ENCODE measurements around the gene GTPBP2.

GTPBP2 gene

GRCh38 chr6:43627008-43627825 lies 1.8 kb downstream of the GTPBP2 start:
- peaks cover 15% of the 10 kb centered on the region for H3K79me1 ChIP-seq (ENCODE audit: low read length)
- peak overlapping the region; percentile 15 for H2BK120ac ChIP-seq (ENCODE audit: insufficient read depth, low read length, poor library complexity)
- H3K9ac ChIP-seq (ENCODE audit: low read length): no peak overlapping the region
- H3K4me2 ChIP-seq (ENCODE audit: low read length): no peak overlapping the region
- peak overlapping the region; percentile 7 for H4K8ac ChIP-seq (ENCODE audit: low read depth, low read length)
- peak; percentile 70 to 79 for DNase-seq
- no peak overlapping the region for H4K91ac ChIP-seq (ENCODE audit: low read depth, low read length)
- H3K14ac ChIP-seq (ENCODE audit: low read length): no peak overlapping the region
- no peak overlapping the region for H3K23ac ChIP-seq (ENCODE audit: low read length)
- no peaks in the 10 kb centered on the region for H3K27me3 ChIP-seq (ENCODE audit: insufficient read depth, low read length)
- peak overlapping the region; percentile 19 for H3K18ac ChIP-seq (ENCODE audit: low read length)
- peak overlapping the region; percentile 15 for H3K4ac ChIP-seq (ENCODE audit: low read depth, low read length)
- peaks cover 12% of the 10 kb centered on the region for H3K79me2 ChIP-seq (ENCODE audit: control insufficient read depth, insufficient read depth, low read length, poor library complexity)
- H3K4me1 ChIP-seq (ENCODE audit: control insufficient read depth in 1 of 2, insufficient read depth in 2 of 2, low read length in 2 of 2): peaks cover 4 to 16% of the 10 kb centered on the region in 2 experiments
- peaks cover 34 to 38% of the 10 kb centered on the region in 2 experiments for H3K36me3 ChIP-seq (ENCODE audit: control insufficient read depth in 1 of 2, insufficient read depth in 2 of 2, low read length in 2 of 2)
- no peak overlapping the region for H2AK5ac ChIP-seq (ENCODE audit: low read length)
- H2BK5ac ChIP-seq (ENCODE audit: low read depth, low read length, poor library complexity): peak overlapping the region; percentile 11
- no peak overlapping the region for H2BK12ac ChIP-seq (ENCODE audit: low read length)
- no peak overlapping the region for H2AFZ ChIP-seq (ENCODE audit: insufficient read depth, low read length, poor library complexity)
- no peaks in the 10 kb centered on the region for H3K9me3 ChIP-seq (ENCODE audit: insufficient read depth, low read depth, low read length)
- no peak overlapping the region for H4K12ac ChIP-seq (ENCODE audit: low read depth, low read length)
- no CpG with 5 or more reads among the region's 5 CpGs for WGBS (ENCODE audit: extremely low coverage, insufficient coverage, insufficient read length)
- H3K4me3 ChIP-seq (ENCODE audit: low read depth, low read length): no peak overlapping the region
- H3K27ac ChIP-seq (ENCODE audit: low read depth, low read length): no peak overlapping the region

GRCh38 chr6:43625393-43625992 lies 3.6 kb downstream of the GTPBP2 start:
- Histone ChIP-seq H3K27me3 (ENCODE audit: insufficient read depth, low read length) (no peaks in the 10 kb centered on the region), H3K14ac (ENCODE audit: low read length) (no peak overlapping the region), H3K79me2 (ENCODE audit: control insufficient read depth, insufficient read depth, low read length, poor library complexity) (peaks cover 12% of the 10 kb centered on the region), H3K79me1 (ENCODE audit: low read length) (peaks cover 15% of the 10 kb centered on the region), H3K4ac (ENCODE audit: low read depth, low read length) (no peak overlapping the region), H3K9ac (ENCODE audit: low read length) (no peak overlapping the region), H2AK5ac (ENCODE audit: low read length) (no peak overlapping the region), H3K23ac (ENCODE audit: low read length) (no peak overlapping the region), H3K4me3 (ENCODE audit: low read depth, low read length) (no peak overlapping the region), H2AFZ (ENCODE audit: insufficient read depth, low read length, poor library complexity) (no peak overlapping the region), H3K4me1 (ENCODE audit: control insufficient read depth in 1 of 2, insufficient read depth in 2 of 2, low read length in 2 of 2) (peaks cover 0 to 13% of the 10 kb centered on the region in 2 experiments), H2BK12ac (ENCODE audit: low read length) (no peak overlapping the region), H4K8ac (ENCODE audit: low read depth, low read length) (no peak overlapping the region), H3K36me3 (ENCODE audit: control insufficient read depth in 1 of 2, insufficient read depth in 2 of 2, low read length in 2 of 2) (peaks cover 49 to 54% of the 10 kb centered on the region in 2 experiments), H3K4me2 (ENCODE audit: low read length) (no peak overlapping the region), H4K91ac (ENCODE audit: low read depth, low read length) (no peak overlapping the region), H4K12ac (ENCODE audit: low read depth, low read length) (no peak overlapping the region), H3K18ac (ENCODE audit: low read length) (no peak overlapping the region), H3K9me3 (ENCODE audit: insufficient read depth, low read depth, low read length) (no peaks in the 10 kb centered on the region), H2BK120ac (ENCODE audit: insufficient read depth, low read length, poor library complexity) (no peak overlapping the region), H2BK5ac (ENCODE audit: low read depth, low read length, poor library complexity) (no peak overlapping the region), H3K27ac (ENCODE audit: low read depth, low read length) (no peak overlapping the region)
- DNase-seq: no peak
- WGBS (ENCODE audit: extremely low coverage, insufficient coverage, insufficient read length): no CpG with 5 or more reads among the region's 16 CpGs

GRCh38 chr6:43624786-43625288 lies 4.2 kb downstream of the GTPBP2 start:
- H3K9me3 ChIP-seq (ENCODE audit: insufficient read depth, low read depth, low read length): no peaks in the 10 kb centered on the region
- H2BK5ac ChIP-seq (ENCODE audit: low read depth, low read length, poor library complexity): no peak overlapping the region
- H3K23ac ChIP-seq (ENCODE audit: low read length): no peak overlapping the region
- H3K18ac ChIP-seq (ENCODE audit: low read length): no peak overlapping the region
- H3K36me3 ChIP-seq (ENCODE audit: control insufficient read depth in 1 of 2, insufficient read depth in 2 of 2, low read length in 2 of 2): peaks cover 49 to 58% of the 10 kb centered on the region in 2 experiments
- no peak overlapping the region for H3K4ac ChIP-seq (ENCODE audit: low read depth, low read length)
- no peak overlapping the region for H3K4me3 ChIP-seq (ENCODE audit: low read depth, low read length)
- WGBS (ENCODE audit: extremely low coverage, insufficient coverage, insufficient read length): no CpG with 5 or more reads among the region's 7 CpGs
- no peak overlapping the region for H3K4me2 ChIP-seq (ENCODE audit: low read length)
- H3K9ac ChIP-seq (ENCODE audit: low read length): no peak overlapping the region
- no peak overlapping the region for H2BK12ac ChIP-seq (ENCODE audit: low read length)
- no peak overlapping the region for H3K27ac ChIP-seq (ENCODE audit: low read depth, low read length)
- DNase-seq: no peak
- H4K91ac ChIP-seq (ENCODE audit: low read depth, low read length): no peak overlapping the region
- no peak overlapping the region for H2AFZ ChIP-seq (ENCODE audit: insufficient read depth, low read length, poor library complexity)
- no peaks in the 10 kb centered on the region for H3K27me3 ChIP-seq (ENCODE audit: insufficient read depth, low read length)
- H2BK120ac ChIP-seq (ENCODE audit: insufficient read depth, low read length, poor library complexity): no peak overlapping the region
- peaks cover 0 to 9% of the 10 kb centered on the region in 2 experiments for H3K4me1 ChIP-seq (ENCODE audit: control insufficient read depth in 1 of 2, insufficient read depth in 2 of 2, low read length in 2 of 2)
- H4K12ac ChIP-seq (ENCODE audit: low read depth, low read length): no peak overlapping the region
- H4K8ac ChIP-seq (ENCODE audit: low read depth, low read length): no peak overlapping the region
- no peak overlapping the region for H3K14ac ChIP-seq (ENCODE audit: low read length)
- H2AK5ac ChIP-seq (ENCODE audit: low read length): no peak overlapping the region
- H3K79me1 ChIP-seq (ENCODE audit: low read length): peaks cover 12% of the 10 kb centered on the region
- peaks cover 12% of the 10 kb centered on the region for H3K79me2 ChIP-seq (ENCODE audit: control insufficient read depth, insufficient read depth, low read length, poor library complexity)

- Histone ChIP-seq H3K9me3 (ENCODE audit: insufficient read depth, low read depth, low read length) (no peaks in the 10 kb centered on the region), H2AFZ (ENCODE audit: insufficient read depth, low read length, poor library complexity) (no peak overlapping the region), H4K12ac (ENCODE audit: low read depth, low read length) (peak overlapping the region; percentile 19), H3K23ac (ENCODE audit: low read length) (no peak overlapping the region), H3K36me3 (ENCODE audit: control insufficient read depth in 1 of 2, insufficient read depth in 2 of 2, low read length in 2 of 2) (peaks cover 49 to 58% of the 10 kb centered on the region in 2 experiments), H3K4me2 (ENCODE audit: low read length) (no peak overlapping the region), H2BK12ac (ENCODE audit: low read length) (no peak overlapping the region), H3K14ac (ENCODE audit: low read length) (no peak overlapping the region), H2AK5ac (ENCODE audit: low read length) (no peak overlapping the region), H3K18ac (ENCODE audit: low read length) (no peak overlapping the region), H3K4ac (ENCODE audit: low read depth, low read length) (no peak overlapping the region), H2BK120ac (ENCODE audit: insufficient read depth, low read length, poor library complexity) (no peak overlapping the region), H4K91ac (ENCODE audit: low read depth, low read length) (no peak overlapping the region), H3K79me2 (ENCODE audit: control insufficient read depth, insufficient read depth, low read length, poor library complexity) (peaks cover 8% of the 10 kb centered on the region), H3K27ac (ENCODE audit: low read depth, low read length) (no peak overlapping the region), H3K4me3 (ENCODE audit: low read depth, low read length) (no peak overlapping the region), H3K4me1 (ENCODE audit: control insufficient read depth in 1 of 2, insufficient read depth in 2 of 2, low read length in 2 of 2) (peaks cover 0 to 9% of the 10 kb centered on the region in 2 experiments), H2BK5ac (ENCODE audit: low read depth, low read length, poor library complexity) (no peak overlapping the region), H3K79me1 (ENCODE audit: low read length) (peaks cover 7% of the 10 kb centered on the region), H3K27me3 (ENCODE audit: insufficient read depth, low read length) (no peaks in the 10 kb centered on the region), H3K9ac (ENCODE audit: low read length) (no peak overlapping the region), H4K8ac (ENCODE audit: low read depth, low read length) (no peak overlapping the region)
- WGBS (ENCODE audit: extremely low coverage, insufficient coverage, insufficient read length): no CpG with 5 or more reads among the region's 12 CpGs
- DNase-seq: no peak
Measured at GRCh38 chr6:43623880-43624785, 4.9 kb downstream of the GTPBP2 start.

Measured in trophoblast cell (in vitro differentiated cells and primary cell).